GM19238 (cell line): ENCODE data around the gene UROS.

Source experiments
- DNase-seq: peaks from one replicate; pipeline ENCODE4 v3.0.0; 2011; ENCODE audit warnings: low spot score; ENCODE audit not compliant: insufficient read length

UROS gene

GRCh38 chr10:125822878-125823662 lies at the start of gene UROS, which contains the start of gene BCCIP:
Gene UROS, minus strand, starts transcription at chr10:125823258. Its CDS starts 6,759 bp downstream, at chr10:125816499.
Gene BCCIP, plus strand, starts transcription at chr10:125823546. Its CDS starts 12 bp downstream, at chr10:125823558.
- DNase-seq, result peak; percentile 88

GRCh38 chr10:125871338-125871737 lies 48.3 kb upstream of the UROS start:
- DNase-seq, result no peak

GRCh38 chr10:125868372-125868975 lies 45.4 kb upstream of the UROS start:
- DNase-seq, result no peak

- DNase-seq, result no peak
These were observed 43.5 kb upstream of the UROS start for GRCh38 chr10:125866421-125867029.

- DNase-seq, result no peak
These were observed 42.1 kb upstream of the UROS start for GRCh38 chr10:125865120-125865519.

- DNase-seq, result no peak
These were observed 36.2 kb upstream of the UROS start for GRCh38 chr10:125859128-125859817.

GRCh38 chr10:125857185-125857760 lies 34.2 kb upstream of the UROS start:
- DNase-seq, result no peak

- DNase-seq, result no peak
These were observed 29.4 kb upstream of the UROS start for GRCh38 chr10:125852487-125852886.

GRCh38 chr10:125850766-125851731 lies 28.0 kb upstream of the UROS start:
- DNase-seq, result no peak

GRCh38 chr10:125849448-125849847 lies 26.4 kb upstream of the UROS start:
- DNase-seq, result no peak

- DNase-seq, result no peak
These were observed 25.8 kb upstream of the UROS start for GRCh38 chr10:125848857-125849256.

- DNase-seq, result no peak
These were observed 25.3 kb upstream of the UROS start for GRCh38 chr10:125848371-125848770.

- DNase-seq, result no peak
These were observed 23.8 kb upstream of the UROS start for GRCh38 chr10:125846894-125847293.

GRCh38 chr10:125845617-125846016 lies 22.6 kb upstream of the UROS start:
- DNase-seq, result no peak

- no peak for DNase-seq
These were observed 21.7 kb upstream of the UROS start for GRCh38 chr10:125844751-125845221.

- no peak for DNase-seq
These were observed 20.7 kb upstream of the UROS start for GRCh38 chr10:125843603-125844329.

- DNase-seq, result no peak
These were observed 17.9 kb upstream of the UROS start for GRCh38 chr10:125840955-125841354.

- DNase-seq, result no peak
These were observed 17.3 kb upstream of the UROS start for GRCh38 chr10:125840406-125840805.

- DNase-seq, result no peak
These were observed 15.9 kb upstream of the UROS start for GRCh38 chr10:125838802-125839575.
